KMS-11 (cell line): ENCODE data around the gene KIAA0825.

Source experiments
- H2AFZ ChIP-seq: fragments of 200-600 bp; sonication (generic); 2 replicates; pipeline ENCODE4 v1.6.1; 2016; ENCODE audit warnings: antibody characterized with exemption, mixed run types, low read depth
- H3K27ac ChIP-seq: fragments of 200-600 bp; sonication (generic); 2 replicates; pipeline ENCODE4 v1.6.1; 2016; ENCODE audit warnings: mild to moderate bottlenecking, mixed run types
- H3K27me3 ChIP-seq: fragments of 200-600 bp; sonication (generic); 2 replicates; pipeline ENCODE4 v1.6.1; 2017; ENCODE audit warnings: mild to moderate bottlenecking, low read depth, mixed run types, moderate library complexity; ENCODE audit not compliant: insufficient read depth
- H3K36me3 ChIP-seq: fragments of 200-600 bp; sonication (generic); 2 replicates; pipeline ENCODE4 v1.6.1; 2017; ENCODE audit warnings: mild to moderate bottlenecking, mixed run types; ENCODE audit not compliant: insufficient read depth
- H3K4me1 ChIP-seq: fragments of 200-600 bp; sonication (generic); 2 replicates; pipeline ENCODE4 v1.6.1; 2016; ENCODE audit warnings: mild to moderate bottlenecking, low read depth, mixed run types; ENCODE audit not compliant: poor library complexity, severe bottlenecking
- H3K4me2 ChIP-seq: fragments of 200-600 bp; sonication (generic); 2 replicates; pipeline ENCODE4 v1.7.0; 2016; ENCODE audit warnings: mild to moderate bottlenecking, mixed run types
- H3K4me3 ChIP-seq: fragments of 200-600 bp; sonication (generic); IDR thresholded peaks from 2 replicates; pipeline ENCODE4 v1.6.1; 2017; ENCODE audit warnings: low read depth, low read length, mixed read lengths; ENCODE audit not compliant: insufficient read depth
- H3K79me2 ChIP-seq: fragments of 200-600 bp; sonication (generic); 2 replicates; pipeline ENCODE4 v1.6.1; 2016; ENCODE audit warnings: low read depth, mixed run types; ENCODE audit not compliant: insufficient read depth
- H3K9ac ChIP-seq: fragments of 200-600 bp; sonication (generic); 2 replicates; pipeline ENCODE4 v1.6.1; 2016; ENCODE audit warnings: mild to moderate bottlenecking, mixed run types
- H4K20me1 ChIP-seq: fragments of 200-600 bp; sonication (generic); 2 replicates; pipeline ENCODE4 v1.6.1; 2016; ENCODE audit warnings: mild to moderate bottlenecking, mixed run types; ENCODE audit not compliant: insufficient read depth
- TF ChIP-seq, protein P1 (sequence below): fragments of 200-600 bp; sonication (generic); conservative IDR thresholded peaks from 2 replicates; pipeline ENCODE4 v1.6.1; 2017; ENCODE audit warnings: low read depth, mild to moderate bottlenecking, antibody characterized with exemption, low read length, moderate library complexity, mixed read lengths

KIAA0825 gene

DNA sequence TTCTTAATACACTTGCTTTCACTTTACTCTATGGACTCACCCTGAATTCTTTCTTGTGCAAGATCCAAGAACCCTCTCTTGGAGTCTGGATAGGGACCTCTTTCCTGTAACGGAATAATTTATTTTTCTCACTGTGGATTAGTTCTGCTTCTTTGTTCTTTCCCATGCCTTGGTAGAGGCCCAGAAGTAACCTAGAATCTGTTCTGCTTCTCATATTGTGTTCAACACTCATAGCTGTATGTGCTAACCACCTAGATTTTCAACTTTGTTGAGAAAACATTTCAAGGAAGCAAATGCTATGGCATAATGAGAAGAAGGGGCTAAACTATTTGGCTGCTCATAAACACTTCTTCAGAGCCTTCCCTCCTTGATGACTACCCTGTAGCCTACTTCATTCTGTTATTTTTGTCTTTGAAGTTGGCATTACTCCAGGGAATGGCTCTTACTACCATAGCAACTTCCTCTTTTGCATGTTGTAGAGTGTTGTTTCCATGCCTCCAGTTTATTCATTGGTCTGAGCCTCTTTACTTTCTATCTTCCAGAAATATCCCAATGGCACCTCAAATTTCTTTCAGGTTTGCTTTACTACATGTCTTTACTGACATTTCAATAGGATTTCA, 74.3 kb downstream of the KIAA0825 start:
- Histone ChIP-seq H3K27me3 (no peaks in the 10 kb centered on the region), H3K4me3 (no peak overlapping the region), H3K79me2 (no peaks in the 10 kb centered on the region), H2AFZ (no peak overlapping the region), H3K9ac (no peak overlapping the region), H3K4me2 (no peak overlapping the region), H3K36me3 (no peaks in the 10 kb centered on the region), H3K27ac (no peak overlapping the region), H3K4me1 (no peaks in the 10 kb centered on the region), H4K20me1 (no peaks in the 10 kb centered on the region)
- TF ChIP-seq, protein P1, sequence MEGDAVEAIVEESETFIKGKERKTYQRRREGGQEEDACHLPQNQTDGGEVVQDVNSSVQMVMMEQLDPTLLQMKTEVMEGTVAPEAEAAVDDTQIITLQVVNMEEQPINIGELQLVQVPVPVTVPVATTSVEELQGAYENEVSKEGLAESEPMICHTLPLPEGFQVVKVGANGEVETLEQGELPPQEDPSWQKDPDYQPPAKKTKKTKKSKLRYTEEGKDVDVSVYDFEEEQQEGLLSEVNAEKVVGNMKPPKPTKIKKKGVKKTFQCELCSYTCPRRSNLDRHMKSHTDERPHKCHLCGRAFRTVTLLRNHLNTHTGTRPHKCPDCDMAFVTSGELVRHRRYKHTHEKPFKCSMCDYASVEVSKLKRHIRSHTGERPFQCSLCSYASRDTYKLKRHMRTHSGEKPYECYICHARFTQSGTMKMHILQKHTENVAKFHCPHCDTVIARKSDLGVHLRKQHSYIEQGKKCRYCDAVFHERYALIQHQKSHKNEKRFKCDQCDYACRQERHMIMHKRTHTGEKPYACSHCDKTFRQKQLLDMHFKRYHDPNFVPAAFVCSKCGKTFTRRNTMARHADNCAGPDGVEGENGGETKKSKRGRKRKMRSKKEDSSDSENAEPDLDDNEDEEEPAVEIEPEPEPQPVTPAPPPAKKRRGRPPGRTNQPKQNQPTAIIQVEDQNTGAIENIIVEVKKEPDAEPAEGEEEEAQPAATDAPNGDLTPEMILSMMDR: no peak

DNA sequence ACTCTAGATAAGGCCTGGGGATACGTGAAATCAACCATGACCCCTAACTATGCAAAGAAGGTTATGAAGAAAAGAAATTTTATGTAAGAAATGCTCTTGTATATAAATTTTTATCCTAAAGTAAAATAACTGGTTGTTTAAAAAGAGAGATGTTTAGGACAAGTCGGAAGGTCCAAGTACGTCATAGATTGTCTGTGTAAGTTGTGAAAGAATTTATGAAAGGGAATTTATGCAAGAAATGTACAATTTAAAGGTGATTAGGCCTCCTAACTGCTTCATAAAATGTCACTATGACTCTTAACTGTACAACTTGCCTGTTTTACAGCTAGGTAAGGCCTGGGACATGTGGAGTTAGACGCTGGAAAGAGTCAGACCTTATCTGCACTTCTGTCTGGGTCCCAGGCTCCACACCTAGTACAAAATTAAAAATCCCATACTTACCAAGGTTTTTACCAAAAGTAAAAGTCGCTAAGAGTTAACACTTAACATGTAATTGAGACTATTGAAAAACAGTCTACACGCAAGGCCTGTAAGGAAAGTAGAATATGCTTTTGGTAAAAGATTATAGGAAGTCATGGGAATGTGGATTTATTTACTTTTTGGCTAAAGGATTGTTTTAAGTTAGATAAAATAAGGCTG, 77.4 kb downstream of the KIAA0825 start:
- Histone ChIP-seq H3K9ac (no peak overlapping the region), H3K36me3 (no peaks in the 10 kb centered on the region), H3K27ac (no peak overlapping the region), H3K4me2 (no peak overlapping the region), H2AFZ (no peak overlapping the region), H3K79me2 (no peaks in the 10 kb centered on the region), H3K4me1 (no peaks in the 10 kb centered on the region), H3K4me3 (no peak overlapping the region), H3K27me3 (no peaks in the 10 kb centered on the region), H4K20me1 (no peaks in the 10 kb centered on the region)
- TF ChIP-seq, protein P1: no peak

DNA sequence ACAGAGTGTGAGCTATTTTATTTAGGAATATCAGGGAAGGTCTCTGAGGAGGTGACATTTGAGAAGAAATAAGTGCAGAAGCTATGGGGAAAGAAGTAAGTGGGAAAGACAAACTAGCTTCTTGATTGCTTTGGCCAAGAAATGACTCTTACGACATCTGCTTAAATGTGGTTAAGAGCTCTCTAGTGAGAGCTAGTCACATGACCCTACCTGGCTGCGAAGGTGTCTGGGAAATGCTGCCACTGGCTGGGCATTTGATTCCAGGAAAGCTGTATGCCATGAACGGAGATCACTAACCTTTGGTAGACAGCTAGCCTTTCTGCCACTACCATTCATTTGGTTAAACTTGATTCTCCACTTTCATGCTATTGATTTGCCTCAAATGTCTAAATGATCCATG, 80.1 kb downstream of the KIAA0825 start:
- no peaks in the 10 kb centered on the region for H3K79me2 ChIP-seq
- TF ChIP-seq, protein P1: no peak
- H3K4me1 ChIP-seq: no peaks in the 10 kb centered on the region
- no peak overlapping the region for H3K9ac ChIP-seq
- no peaks in the 10 kb centered on the region for H3K27me3 ChIP-seq
- no peak overlapping the region for H3K4me3 ChIP-seq
- no peaks in the 10 kb centered on the region for H3K36me3 ChIP-seq
- no peak overlapping the region for H3K27ac ChIP-seq
- H2AFZ ChIP-seq: no peak overlapping the region
- no peak overlapping the region for H3K4me2 ChIP-seq
- no peaks in the 10 kb centered on the region for H4K20me1 ChIP-seq

DNA sequence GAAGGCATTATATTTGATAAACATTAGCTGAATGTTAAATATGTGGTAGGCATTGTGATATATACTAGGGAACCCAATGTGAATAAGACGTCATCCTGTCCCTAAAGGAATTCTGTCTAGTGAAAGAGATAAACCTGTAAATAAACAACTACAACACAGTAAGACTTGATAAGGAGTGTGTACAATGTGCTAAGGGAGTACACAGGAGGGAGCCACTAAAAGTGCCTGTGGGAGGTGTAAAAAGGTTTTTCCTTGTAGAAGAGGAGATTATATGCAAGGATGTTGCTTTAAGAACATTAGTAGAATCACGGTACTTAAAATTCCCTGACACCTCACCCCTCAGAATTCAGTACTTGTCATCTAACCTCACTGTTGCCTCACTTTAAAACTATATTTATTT, 91.7 kb downstream of the KIAA0825 start:
- Histone ChIP-seq H4K20me1 (no peaks in the 10 kb centered on the region; the same call in 1 of the 2 replicates), H3K4me1 (peaks cover 6% of the 10 kb centered on the region), H3K4me3 (no peak overlapping the region), H3K27me3 (no peaks in the 10 kb centered on the region), H3K36me3 (no peaks in the 10 kb centered on the region), H3K9ac (no peak overlapping the region), H3K79me2 (no peaks in the 10 kb centered on the region), H2AFZ (no peak overlapping the region), H3K27ac (no peak overlapping the region), H3K4me2 (no peak overlapping the region)
- TF ChIP-seq, protein P1: no peak
